Ovary (tissue), 3 donors: ENCODE measurements around the gene TAOK3.

Source experiments
- EP300 ChIP-seq: sonication (generic); formaldehyde crosslinking; IDR thresholded peaks from one replicate; pipeline ENCODE4 v1.6.1; 2017; ENCODE audit warnings: antibody characterized with exemption
- POLR2A ChIP-seq: fragments of 450-650 bp; IDR thresholded peaks from one replicate; pipeline ENCODE4 v1.6.1; 2017; ENCODE audit warnings: antibody characterized with exemption, mild to moderate bottlenecking, moderate library complexity
- TF ChIP-seq, protein P1 (sequence below), 3 donors: fragments of 450-650 bp in 2 of 3; fragments of 200-600 bp in 1 of 3; IDR thresholded peaks; one replicate each; pipeline versions ENCODE4 v1.5.1 to v1.8.0; 2016 to 2022; ENCODE audit warnings: antibody characterized with exemption in 3 of 3, mild to moderate bottlenecking in 1 of 3
- donor health status: DM: no; HTN: no; CAD: no.

DNA sequence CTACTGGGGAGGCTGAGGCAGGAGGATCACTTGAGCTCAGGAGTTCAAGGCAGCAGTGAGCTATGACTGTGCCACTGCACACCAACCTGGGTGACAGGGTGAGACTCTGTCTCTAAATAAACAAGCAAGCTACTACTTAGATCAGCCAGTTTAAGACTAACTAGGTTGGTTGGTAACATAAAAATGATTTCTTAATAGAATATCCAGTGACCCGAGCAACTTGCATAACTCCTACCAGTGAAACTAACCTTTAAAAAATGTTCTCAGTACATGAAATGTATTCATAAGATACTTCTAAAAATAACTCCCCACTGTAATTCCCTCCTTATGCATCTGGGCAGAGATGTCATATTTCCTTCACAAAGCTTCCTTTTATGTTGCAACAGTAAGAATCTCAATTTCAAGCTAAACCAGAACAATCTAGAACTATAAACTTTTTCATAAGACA lies 15.9 kb downstream of the TAOK3 start:
- TF ChIP-seq, protein P1, sequence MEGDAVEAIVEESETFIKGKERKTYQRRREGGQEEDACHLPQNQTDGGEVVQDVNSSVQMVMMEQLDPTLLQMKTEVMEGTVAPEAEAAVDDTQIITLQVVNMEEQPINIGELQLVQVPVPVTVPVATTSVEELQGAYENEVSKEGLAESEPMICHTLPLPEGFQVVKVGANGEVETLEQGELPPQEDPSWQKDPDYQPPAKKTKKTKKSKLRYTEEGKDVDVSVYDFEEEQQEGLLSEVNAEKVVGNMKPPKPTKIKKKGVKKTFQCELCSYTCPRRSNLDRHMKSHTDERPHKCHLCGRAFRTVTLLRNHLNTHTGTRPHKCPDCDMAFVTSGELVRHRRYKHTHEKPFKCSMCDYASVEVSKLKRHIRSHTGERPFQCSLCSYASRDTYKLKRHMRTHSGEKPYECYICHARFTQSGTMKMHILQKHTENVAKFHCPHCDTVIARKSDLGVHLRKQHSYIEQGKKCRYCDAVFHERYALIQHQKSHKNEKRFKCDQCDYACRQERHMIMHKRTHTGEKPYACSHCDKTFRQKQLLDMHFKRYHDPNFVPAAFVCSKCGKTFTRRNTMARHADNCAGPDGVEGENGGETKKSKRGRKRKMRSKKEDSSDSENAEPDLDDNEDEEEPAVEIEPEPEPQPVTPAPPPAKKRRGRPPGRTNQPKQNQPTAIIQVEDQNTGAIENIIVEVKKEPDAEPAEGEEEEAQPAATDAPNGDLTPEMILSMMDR (IDR thresholded peaks at IDR 0.05) = no peak
- TF ChIP-seq POLR2A (no peak), EP300 (no peak)
